Jurkat, Clone E6-1 (cell line): ENCODE measurements around the gene C11orf97.
"Not testable (repeated sequence)": the region's sequence is repeated elsewhere in the genome, so short reads cannot be mapped to it uniquely, and the experiment has no call there.

ENCODE experiments used
- DNase-seq: peaks from one replicate; pipeline ENCODE4 v3.0.0-alpha.2; 2011; ENCODE audit warnings: low read depth, low spot score
- H3K4me3 ChIP-seq: 2 replicates; pipeline ENCODE4 v1.5.1; 2011; ENCODE audit warnings: mild to moderate bottlenecking, low read length, control low read depth, moderate library complexity

Gene C11orf97

DNA sequence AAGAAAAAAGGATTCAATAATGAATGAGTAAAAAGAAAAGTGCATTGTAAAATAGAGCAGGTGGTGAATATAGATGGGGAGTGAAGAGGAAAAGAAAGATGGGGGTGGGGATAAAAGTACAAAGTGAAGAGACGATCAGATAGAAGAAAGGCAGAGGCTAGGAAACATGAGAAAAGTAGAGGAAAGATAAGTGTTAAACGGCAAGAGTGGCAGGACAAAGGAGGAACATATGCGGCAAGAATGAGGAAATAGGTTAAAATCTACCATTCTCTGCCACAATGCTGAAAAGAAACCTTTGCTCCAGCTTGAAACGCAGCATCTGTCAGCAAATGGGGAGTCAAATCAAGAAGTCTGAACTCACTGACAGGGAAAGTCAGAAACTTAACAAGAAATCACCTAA, 38.3 kb downstream of the C11orf97 start:
- DNase-seq = no peak
- no peak overlapping the region for H3K4me3 ChIP-seq

DNA sequence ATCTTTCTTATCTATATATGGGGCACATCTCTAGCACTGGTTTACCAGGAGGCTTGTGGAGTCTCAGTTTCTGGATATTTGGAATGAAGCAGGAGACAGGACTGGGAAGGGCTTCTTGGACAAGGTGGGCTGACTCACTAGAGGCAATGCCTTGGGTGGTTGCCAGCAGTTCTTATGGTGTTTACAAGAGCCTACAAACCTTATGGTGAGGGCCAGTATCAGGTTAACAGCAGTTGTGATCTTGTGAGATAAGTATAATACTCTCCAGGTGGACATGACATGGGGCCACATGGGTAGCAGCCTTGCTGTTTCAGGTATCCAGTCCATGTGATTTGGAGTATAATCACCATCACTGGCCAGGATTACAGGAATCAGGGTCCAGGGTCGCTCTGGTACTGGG, 41.7 kb downstream of the C11orf97 start:
- no peak overlapping the region for H3K4me3 ChIP-seq
- no peak for DNase-seq

DNA sequence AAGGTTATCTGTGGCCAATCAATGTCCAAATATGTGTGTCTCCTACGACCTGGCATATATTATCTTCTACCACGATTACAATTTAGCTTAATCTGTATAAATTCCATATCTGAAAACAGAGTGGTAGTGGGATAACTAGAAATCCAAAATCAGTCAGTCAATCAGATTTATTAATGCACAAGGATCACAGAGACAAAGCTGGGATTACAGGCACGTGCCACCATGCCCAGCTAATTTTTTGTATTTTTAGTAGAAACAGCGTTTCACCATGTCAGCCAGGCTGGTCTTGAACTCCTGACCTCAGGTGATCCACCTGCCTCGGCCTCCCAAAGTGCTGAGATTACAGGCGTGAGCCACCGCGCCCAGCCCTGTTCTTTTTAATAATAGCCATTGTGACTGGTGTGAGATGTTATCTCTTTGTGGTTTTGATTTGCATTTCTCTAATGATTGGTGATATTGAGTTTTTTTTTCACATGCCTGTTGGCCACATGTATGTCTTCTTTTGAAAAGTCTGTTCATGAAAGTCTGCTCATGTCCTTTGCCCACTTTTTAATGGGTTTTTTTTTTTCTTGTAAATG, 43.6 kb downstream of the C11orf97 start:
- H3K4me3 ChIP-seq, DNase-seq: not testable (repeated sequence)

DNA sequence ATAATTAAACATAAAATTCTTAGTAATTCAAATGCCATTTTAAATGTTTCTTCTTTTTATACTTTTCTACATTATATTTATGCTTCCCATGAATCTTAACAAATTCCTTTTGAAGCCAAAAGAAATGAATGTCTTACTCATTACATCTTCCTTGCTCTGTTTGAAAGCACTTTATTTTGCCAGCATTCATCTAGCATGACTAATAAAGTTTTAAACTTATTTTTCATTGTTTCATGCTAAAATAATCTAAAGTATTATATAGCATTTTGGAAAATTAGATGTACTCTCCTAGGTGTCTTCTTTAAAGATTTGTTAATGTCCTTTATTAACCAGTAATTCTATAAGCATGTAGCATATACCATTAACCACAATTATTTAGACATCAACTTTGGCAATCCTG, 45.2 kb downstream of the C11orf97 start:
- H3K4me3 ChIP-seq = no peak overlapping the region
- DNase-seq = no peak

DNA sequence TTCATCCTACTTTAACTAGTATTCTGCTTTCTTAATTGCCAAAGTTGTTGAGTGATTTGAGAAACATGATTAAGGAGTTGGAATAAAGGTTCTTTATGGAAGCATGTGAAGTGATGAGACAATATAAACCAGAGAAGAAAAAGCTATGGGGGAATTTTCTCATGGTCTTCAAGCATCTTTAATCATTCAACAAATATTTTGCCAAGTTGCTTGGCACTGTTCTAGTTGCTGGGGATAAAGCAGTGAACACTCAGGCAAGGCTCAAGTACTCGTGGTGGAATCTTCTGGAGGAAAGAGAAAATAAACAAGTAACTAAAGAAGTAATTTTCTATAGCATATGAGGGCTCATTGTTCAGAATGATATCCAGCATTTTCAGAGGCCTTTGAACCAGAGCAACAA, 45.7 kb downstream of the C11orf97 start:
- DNase-seq = no peak
- H3K4me3 ChIP-seq = no peak overlapping the region

DNA sequence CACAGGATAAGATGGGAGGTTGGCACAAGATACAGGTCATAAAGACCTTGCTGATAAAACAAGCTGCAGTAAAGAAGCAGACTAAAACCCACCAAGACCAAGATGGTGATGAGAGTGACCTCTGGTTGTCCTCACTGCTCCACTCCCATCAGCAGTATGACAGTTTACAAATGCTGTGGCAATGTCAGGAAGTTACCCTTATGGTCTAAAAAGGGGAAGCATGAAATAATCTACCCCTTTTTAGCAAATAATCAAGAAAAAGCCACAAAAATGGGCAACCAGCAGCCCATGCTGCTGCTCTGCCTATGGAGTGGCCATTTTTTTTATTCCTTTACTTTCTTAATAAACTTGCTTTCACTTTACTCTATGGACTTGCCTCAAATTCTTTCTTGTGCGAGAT, 46.2 kb downstream of the C11orf97 start:
- no peak overlapping the region for H3K4me3 ChIP-seq
- DNase-seq = no peak

DNA sequence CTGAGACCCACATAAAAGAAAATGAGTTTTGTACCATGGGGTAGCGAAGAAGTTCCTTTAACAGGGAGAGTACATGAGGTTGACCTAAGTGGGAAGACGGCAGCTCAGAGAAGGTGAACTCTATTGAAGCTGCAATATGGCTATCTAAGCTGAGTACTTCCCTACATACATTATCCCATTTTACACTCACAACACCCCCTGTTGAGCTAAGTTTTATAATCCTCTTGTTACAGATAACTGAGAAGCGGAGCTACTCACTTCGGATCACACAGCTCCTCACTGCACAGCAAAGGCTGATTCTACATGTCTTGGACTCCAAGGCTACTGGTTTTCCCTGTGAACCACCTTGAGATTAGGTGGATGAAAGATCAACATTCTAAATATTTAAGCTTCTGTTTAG, 46.7 kb downstream of the C11orf97 start:
- no peak for DNase-seq
- no peak overlapping the region for H3K4me3 ChIP-seq

DNA sequence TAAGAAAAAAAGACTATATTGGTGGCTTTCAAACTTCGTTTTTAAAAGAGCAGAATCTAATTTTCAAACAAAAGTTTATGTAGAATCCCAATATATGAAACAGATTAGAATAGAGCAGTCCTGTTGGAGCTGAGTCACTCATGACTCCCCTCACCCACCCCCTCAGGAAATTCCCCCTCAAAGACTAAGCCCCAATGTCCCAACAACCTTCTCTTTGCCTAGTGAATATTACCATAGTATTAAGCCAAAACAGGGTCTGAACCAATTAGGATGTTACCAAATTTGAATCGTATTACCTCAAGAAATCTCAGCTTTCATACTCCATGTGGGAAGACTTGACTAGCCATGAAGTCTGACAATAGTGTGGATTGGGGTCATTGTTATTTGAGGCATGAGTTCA, 47.1 kb downstream of the C11orf97 start:
- H3K4me3 ChIP-seq = no peak overlapping the region
- no peak for DNase-seq

DNA sequence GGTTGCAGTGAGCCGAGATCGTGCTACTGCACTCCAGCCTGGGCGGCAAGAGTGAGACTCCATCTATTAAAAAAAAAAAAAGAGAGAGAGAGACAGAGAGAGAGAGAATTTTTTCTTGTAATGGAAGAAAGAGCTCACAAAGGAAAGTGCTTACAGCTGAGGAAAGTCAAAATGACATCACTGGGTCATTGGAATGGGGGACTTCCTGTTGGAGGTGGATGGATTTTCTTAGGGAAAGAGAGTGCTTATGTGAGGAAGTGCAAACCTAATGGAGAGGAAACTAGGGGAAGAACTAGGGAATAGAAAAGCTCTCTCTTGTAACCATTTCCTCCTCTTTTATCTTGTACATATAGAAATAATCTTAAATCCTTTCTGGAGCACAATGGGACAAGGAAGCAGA, 48.6 kb downstream of the C11orf97 start:
- no peak for DNase-seq
- H3K4me3 ChIP-seq = no peak overlapping the region

DNA sequence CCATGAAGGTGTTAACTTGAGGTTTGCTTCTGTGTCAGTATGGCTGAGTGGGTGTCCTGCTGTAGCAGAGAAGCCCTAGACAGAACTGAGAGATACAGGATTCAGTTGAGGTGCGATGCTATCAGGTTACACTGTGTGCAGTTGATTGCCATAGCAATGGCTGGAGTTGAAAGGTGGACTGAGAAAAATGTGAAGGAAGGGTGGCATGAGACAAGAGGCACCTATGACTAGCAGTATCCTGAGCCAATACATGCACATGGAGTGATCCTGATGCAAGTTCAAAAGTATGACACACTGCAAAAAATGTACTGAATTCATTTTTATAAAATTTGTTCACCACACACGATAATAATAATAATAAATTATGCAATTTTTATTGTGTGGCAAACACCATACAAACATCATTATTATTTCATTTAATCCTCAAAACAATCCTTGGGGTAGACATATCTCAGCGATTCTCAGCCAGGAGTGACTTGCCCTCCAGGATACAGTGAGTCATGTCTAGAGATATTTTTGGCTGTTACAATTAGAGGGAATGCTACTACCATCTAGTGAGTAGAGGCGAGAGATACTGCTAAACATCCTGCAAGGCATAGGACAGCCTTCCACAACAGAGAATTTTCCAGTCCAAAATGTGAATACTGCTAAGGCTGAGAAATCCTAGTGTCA, 51.1 kb downstream of the C11orf97 start:
- DNase-seq = no peak
- H3K4me3 ChIP-seq = no peak overlapping the region

DNA sequence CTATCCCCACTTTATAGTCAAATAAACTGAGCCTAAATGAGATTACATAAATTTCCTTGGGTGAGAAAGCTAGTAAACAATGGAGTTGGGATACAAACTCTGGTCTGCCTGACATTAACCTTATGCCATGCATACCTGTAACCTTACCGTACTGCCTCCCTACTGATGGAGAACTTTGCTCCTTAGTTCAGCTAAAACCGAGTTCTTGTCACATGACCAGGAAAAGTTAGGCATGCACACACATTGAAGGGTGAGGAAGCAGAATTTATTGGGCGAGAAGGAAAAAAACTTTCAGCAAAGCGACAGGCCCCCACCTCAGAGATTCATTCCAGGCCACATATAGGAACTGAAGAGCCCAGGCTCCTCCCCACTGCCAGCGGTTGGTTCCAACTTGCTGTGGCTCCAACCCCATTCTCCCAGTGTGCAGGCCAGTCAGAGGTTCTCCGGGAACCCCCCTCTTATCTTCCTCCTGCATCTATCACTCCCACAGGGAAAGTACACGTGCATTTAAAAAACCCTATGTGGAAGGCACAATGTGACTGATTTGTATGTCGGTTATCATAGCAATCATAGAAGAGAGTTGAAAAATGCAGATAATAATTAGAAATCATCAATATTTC, 51.7 kb downstream of the C11orf97 start:
- no peak for DNase-seq

DNA sequence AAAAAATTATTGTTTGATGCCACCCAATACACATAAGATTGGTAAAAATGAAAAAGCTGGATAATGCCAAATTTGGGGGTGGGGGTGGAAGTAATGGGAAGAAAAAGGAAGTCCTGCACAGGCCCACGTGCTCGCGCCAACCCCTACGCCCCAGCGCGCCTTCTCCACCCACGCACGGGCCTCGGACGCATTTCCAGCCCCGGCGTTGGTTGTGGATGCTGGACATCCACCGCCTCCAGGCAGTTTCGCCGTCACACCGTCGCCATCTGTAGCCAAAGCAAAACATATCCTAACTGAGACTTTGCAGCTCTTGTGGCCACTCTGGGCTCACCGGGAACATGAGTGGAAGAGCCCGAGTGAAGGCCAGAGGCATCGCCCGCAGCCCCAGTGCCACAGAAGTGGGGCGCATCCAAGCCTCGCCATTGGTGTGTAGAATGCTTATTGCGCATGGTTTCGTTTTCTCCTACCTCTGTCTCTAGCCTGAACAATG, 55.0 kb downstream of the C11orf97 start, which contains the start of gene PIWIL4:
Gene PIWIL4, plus strand, starts transcription at position 188 of the 490 bp plus-strand sequence. Its CDS starts 151 bp downstream, at position 339.
- H3K4me3 ChIP-seq = no peak within 1 kb of the TSS
- no peak for DNase-seq

More for the DNA sequence above, 51.7 kb downstream of the C11orf97 start:
- no peak overlapping the region for H3K4me3 ChIP-seq

DNA sequence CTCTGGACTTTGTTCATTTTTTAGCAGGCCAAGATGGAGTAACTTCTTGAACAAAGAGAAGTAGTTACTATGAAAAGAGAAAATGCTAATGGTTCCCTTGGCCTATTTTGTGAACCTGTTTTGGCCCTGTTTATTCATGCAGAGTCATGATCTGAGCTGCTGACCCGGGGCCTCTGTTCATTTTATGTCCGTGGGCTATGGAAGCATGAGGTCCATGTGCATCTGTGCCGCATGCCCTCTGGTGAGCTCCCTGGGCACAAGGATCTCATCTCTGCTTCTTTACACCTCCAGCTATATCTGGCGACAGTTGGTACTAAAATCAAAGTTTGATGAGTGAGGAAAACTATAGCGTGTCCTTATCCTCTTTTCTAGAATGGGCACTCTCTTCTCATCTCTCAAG, 55.9 kb downstream of the C11orf97 start:
- no peak overlapping the region for H3K4me3 ChIP-seq
- no peak for DNase-seq

DNA sequence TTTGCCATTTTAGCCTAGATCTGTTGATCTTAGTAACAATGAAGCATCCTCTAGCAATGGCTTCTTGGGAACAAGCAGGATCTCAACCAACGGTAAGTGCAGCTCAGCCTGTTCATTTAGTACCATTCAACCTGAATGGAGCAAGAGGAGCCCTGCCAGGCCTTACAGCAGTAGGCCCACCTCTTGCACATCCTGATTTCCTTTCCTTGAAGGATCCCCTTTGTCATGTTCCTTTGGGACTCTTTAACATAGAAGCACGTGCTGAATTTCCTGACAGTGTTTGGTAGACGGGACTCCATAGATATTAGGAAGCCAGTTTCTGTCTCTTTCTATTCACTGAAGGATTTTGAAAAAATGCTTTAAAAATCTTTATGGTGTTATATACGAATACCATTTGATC, 56.5 kb downstream of the C11orf97 start:
- DNase-seq = no peak
- no peak overlapping the region for H3K4me3 ChIP-seq

DNA sequence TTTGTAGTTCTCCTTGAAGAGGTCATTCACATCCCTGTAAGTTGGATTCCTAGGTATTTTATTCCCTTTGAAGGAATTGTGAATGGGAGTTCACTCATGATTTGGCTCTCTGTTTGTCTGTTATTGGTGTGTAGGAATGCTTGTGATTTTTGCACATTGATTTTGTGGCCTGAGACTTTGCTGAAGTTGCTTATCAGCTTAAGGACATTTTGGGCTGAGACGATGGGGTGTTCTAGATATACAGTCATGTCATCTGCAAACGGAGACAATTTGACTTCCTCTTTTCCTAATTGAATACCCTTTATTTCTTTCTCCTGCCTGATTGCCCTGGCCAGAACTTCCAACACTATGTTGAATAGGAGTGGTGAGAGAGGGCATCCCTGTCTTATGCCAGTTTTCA, 60.7 kb downstream of the C11orf97 start:
- H3K4me3 ChIP-seq, DNase-seq: not testable (repeated sequence)

DNA sequence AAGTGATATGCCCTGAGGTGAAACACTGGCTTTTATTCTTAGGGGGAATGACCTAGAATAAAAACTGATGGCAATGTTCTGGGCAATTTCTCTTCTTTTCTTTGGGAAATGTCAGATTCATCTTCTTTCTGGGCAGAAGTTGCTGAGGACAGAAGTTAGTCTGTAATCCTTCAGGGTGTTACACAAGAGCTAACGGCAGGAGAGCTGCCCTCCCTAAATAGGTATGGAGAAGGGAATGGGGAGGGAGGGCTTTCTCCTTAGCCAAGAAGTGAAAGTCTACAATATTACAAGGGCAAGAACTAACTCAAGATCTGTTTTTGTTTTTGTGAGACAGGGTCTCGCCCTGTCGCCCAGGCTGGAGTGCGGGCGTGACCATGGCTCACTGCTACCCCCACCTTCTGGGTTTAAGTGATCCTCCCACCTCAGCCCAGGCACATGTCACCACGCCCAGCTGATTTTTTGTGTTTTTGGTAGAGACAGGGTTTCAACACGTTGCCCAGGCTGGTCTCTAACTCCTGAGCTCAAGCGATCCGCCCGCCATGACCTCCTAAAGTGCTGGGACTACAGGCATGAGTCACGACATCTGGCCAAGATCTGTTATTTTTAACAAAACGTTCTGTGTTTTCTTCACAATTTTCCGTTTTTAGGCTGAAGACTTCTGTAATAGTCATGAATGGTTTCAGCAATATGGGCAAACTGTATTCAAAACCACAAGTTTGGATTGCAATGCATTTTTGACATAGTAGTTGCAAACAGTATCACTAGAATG, 62.1 kb downstream of the C11orf97 start:
- DNase-seq = no peak
- no peak overlapping the region for H3K4me3 ChIP-seq

DNA sequence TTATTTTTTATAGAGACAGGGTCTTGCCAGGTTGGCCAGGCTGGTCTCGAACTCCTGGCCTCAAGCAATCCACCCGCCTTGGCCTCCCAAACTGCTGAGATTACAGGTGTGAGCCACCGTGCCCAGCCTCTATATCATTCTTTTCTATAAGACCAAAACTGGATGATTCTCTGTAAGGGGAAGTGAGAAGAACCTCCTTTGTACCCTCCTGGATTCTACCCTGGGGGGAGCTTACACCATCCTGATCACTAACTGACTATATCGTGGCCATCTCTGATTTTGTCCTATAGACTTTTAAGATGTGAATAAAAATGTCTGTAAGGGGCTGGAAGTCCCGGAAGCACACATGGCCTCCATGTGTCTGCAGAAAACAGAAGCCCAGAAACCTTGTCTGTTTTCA, 64.0 kb downstream of the C11orf97 start:
- DNase-seq = no peak
- H3K4me3 ChIP-seq = no peak overlapping the region

DNA sequence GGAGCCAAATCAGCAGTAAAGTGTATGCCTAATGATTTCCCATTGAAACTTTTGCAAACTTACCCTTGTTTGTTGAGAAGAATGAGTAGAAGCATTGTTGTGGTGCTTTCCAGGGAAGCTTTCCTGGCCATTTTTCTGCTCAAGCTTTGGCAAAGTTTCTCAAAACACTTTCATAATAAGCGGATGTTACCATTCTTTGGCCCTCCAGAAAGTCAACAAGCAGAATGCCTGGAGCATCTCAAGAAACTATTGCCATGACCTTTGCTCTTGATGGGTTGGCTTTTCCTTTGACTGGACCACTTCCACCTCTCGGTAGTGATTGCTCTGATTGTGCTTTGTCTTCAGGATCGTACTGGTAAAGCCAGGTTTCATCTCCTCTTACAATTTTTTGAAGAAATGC, 65.6 kb downstream of the C11orf97 start:
- DNase-seq = no peak
- H3K4me3 ChIP-seq = no peak overlapping the region
